Measurements from ENCODE around the gene VIPR2.

GRCh38 chr7:159098811-159099655 is 45.6 kb downstream of the VIPR2 start:
- TF ChIP-seq, protein P1, sequence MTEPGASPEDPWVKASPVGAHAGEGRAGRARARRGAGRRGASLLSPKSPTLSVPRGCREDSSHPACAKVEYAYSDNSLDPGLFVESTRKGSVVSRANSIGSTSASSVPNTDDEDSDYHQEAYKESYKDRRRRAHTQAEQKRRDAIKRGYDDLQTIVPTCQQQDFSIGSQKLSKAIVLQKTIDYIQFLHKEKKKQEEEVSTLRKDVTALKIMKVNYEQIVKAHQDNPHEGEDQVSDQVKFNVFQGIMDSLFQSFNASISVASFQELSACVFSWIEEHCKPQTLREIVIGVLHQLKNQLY (CRISPR knock-in tag; IDR thresholded peaks at IDR 0.05): no peak
- TF ChIP-seq RFX5 (IDR thresholded peaks at IDR 0.05; ENCODE audit: low read depth, low read length) (no peak), EZH2 (conservative IDR thresholded peaks at IDR 0.05; ENCODE audit: low read depth, low read length) (no peak), MTF1 (CRISPR knock-in tag; IDR thresholded peaks at IDR 0.05) (no peak), ZNF672 (CRISPR knock-in tag; IDR thresholded peaks at IDR 0.05) (no peak), PAX8 (CRISPR knock-in tag; IDR thresholded peaks at IDR 0.05; ENCODE audit: borderline replicate concordance) (no peak), SMC3 (IDR thresholded peaks at IDR 0.05; ENCODE audit: low read length) (no peak), SRY (CRISPR knock-in tag; IDR thresholded peaks at IDR 0.05) (no peak)
- TF ChIP-seq, protein P2, sequence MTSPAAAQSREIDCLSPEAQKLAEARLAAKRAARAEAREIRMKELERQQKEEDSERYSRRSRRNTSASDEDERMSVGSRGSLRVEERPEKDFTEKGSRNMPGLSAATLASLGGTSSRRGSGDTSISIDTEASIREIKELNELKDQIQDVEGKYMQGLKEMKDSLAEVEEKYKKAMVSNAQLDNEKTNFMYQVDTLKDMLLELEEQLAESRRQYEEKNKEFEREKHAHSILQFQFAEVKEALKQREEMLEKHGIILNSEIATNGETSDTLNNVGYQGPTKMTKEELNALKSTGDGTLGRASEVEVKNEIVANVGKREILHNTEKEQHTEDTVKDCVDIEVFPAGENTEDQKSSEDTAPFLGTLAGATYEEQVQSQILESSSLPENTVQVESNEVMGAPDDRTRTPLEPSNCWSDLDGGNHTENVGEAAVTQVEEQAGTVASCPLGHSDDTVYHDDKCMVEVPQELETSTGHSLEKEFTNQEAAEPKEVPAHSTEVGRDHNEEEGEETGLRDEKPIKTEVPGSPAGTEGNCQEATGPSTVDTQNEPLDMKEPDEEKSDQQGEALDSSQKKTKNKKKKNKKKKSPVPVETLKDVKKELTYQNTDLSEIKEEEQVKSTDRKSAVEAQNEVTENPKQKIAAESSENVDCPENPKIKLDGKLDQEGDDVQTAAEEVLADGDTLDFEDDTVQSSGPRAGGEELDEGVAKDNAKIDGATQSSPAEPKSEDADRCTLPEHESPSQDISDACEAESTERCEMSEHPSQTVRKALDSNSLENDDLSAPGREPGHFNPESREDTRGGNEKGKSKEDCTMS (CRISPR knock-in tag; conservative IDR thresholded peaks at IDR 0.05): no peak
- TF ChIP-seq, protein P3, sequence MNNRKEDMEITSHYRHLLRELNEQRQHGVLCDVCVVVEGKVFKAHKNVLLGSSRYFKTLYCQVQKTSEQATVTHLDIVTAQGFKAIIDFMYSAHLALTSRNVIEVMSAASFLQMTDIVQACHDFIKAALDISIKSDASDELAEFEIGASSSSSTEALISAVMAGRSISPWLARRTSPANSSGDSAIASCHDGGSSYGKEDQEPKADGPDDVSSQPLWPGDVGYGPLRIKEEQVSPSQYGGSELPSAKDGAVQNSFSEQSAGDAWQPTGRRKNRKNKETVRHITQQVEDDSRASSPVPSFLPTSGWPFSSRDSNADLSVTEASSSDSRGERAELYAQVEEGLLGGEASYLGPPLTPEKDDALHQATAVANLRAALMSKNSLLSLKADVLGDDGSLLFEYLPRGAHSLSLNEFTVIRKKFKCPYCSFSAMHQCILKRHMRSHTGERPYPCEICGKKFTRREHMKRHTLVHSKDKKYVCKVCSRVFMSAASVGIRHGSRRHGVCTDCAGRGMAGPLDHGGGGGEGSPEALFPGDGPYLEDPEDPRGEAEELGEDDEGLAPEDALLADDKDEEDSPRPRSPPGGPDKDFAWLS (CRISPR knock-in tag; IDR thresholded peaks at IDR 0.05; ENCODE audit: borderline replicate concordance): no peak
